Thyroid gland (tissue), 4 donors: ENCODE data around the gene CEP135. TPM values are rescaled to one million over a fixed set of nuclear protein-coding genes. Genes with fewer than 3 reads are reported as not detected.

Experiments used
- DNase-seq, 2 donors: peaks; one replicate each; pipeline ENCODE4 v3.0.0-alpha.2; 2019
- H3K27ac ChIP-seq, 3 donors: fragments of 200-600 bp; sonication (generic); 1 replicate in 2 of 3; 2 replicates in 1 of 3; pipeline ENCODE4 v1.5.1; 2016 to 2019; ENCODE audit warnings: mild to moderate bottlenecking in 1 of 3, moderate library complexity in 1 of 3
- H3K27me3 ChIP-seq: fragments of 200-600 bp; sonication (generic); one replicate; pipeline ENCODE4 v1.5.1; 2019
- H3K36me3 ChIP-seq, 2 donors: fragments of 200-600 bp; sonication (generic); one replicate each; pipeline ENCODE4 v1.5.1; 2016 to 2019
- H3K4me1 ChIP-seq, 2 donors: fragments of 200-600 bp; sonication (generic); one replicate each; pipeline ENCODE4 v1.5.1; 2017 to 2019
- H3K4me3 ChIP-seq, 3 donors: fragments of 200-600 bp; sonication (generic); replicated peaks in 1 of 3; 1 replicate in 2 of 3; 2 replicates in 1 of 3; pipeline ENCODE4 v1.5.1; 2016; ENCODE audit warnings: mild to moderate bottlenecking in 1 of 3
- H3K9me3 ChIP-seq: fragments of 200-600 bp; sonication (generic); one replicate; pipeline ENCODE4 v1.5.1; 2017
- POLR2A ChIP-seq, 2 donors: fragments of 450-650 bp; IDR thresholded peaks; one replicate each; pipeline ENCODE4 v1.6.1; 2017; ENCODE audit warnings: antibody characterized with exemption in 2 of 2, mild to moderate bottlenecking in 2 of 2, moderate library complexity in 1 of 2
- WGBS, 2 donors: methylation state at CpG; one replicate each; pipeline ENCODE4 v1.1.5; 2017; 5-methylcytosine and 5-hydroxymethylcytosine counted together
- intact Hi-C: fragments of 100-400 bp; cut with DNase I; formaldehyde crosslinking; loops from one replicate; pipeline ENCODE4 v1.15.1; 2023
- total RNA-seq, 4 donors: library from RNA; depleted of rRNA; stranded (reverse); fragments of >200 nt; gene quantifications; one replicate each; pipeline ENCODE4 v1.2.3, GENCODE V29; 2016
- TF ChIP-seq, protein P1 (sequence below), 6 experiments: fragments of 200-600 bp in 3 of 6; fragments of 450-650 bp in 3 of 6; sonication (generic) in 3 of 6; IDR thresholded peaks; one replicate each; pipeline ENCODE4 v1.5.1; 2016 to 2019; ENCODE audit warnings: antibody characterized with exemption in 6 of 6, mild to moderate bottlenecking in 2 of 6, inconsistent platforms in 1 of 6, moderate library complexity in 1 of 6

The CEP135 gene
- total RNA-seq, 4 donors from 2014 or later = 5.3 to 21.1 (median 10.1) TPM

DNA sequence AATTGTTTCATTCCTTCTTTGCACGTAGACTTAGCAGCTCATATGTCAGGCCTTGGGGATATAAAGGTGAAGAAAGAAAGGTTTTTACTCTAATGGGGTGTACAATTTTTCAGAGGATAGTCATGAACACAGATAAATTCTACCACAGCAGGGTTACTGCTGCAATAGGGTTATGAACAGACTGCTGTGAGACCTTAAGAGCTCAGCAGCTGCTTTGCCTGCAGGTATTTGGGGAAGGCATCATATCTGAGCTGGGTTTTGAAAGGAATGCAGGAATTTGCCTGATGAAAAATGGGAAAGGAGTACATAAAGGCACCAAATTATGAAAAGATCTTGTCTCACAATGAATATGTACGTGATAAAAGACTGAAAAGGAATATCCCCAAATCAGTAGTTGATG, 128.9 kb downstream of the CEP135 start:
- Histone ChIP-seq H3K4me1 (no peaks in the 10 kb centered on the region), H3K9me3 (no peaks in the 10 kb centered on the region), H3K27ac (no peak overlapping the region), H3K27me3 (no peaks in the 10 kb centered on the region), H3K36me3 (no peaks in the 10 kb centered on the region), H3K4me3 (no peak overlapping the region)
- TF ChIP-seq, protein P1, sequence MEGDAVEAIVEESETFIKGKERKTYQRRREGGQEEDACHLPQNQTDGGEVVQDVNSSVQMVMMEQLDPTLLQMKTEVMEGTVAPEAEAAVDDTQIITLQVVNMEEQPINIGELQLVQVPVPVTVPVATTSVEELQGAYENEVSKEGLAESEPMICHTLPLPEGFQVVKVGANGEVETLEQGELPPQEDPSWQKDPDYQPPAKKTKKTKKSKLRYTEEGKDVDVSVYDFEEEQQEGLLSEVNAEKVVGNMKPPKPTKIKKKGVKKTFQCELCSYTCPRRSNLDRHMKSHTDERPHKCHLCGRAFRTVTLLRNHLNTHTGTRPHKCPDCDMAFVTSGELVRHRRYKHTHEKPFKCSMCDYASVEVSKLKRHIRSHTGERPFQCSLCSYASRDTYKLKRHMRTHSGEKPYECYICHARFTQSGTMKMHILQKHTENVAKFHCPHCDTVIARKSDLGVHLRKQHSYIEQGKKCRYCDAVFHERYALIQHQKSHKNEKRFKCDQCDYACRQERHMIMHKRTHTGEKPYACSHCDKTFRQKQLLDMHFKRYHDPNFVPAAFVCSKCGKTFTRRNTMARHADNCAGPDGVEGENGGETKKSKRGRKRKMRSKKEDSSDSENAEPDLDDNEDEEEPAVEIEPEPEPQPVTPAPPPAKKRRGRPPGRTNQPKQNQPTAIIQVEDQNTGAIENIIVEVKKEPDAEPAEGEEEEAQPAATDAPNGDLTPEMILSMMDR (IDR thresholded peaks at IDR 0.05) = no peak
- TF ChIP-seq POLR2A (IDR thresholded peaks at IDR 0.05) = no peak
- intact Hi-C loops = no loop called here
- WGBS, 2 donors = 94 to 95% methylated on average over 2 of the region's 2 CpGs
- no peak for DNase-seq

DNA sequence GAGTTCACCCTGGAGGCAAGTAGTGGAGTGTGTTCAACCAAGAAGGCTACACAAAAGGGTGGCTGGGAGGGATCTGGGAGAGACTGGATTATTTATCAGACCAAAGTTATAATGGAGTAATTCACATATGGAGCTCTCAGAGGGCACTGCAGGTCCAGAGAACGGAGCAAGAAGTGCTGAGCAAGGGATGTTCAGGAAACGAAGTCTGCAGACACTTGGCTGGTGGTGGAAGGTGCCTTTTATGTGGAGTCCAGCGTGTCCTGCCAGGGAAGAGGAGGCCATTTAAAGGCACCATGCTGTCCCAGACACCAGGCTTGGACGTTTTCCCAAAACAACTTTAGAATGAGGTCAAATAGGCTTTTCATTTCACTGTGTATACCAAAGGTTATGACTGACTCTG, 130.1 kb downstream of the CEP135 start:
- no peak for DNase-seq
- Histone ChIP-seq H3K9me3 (no peaks in the 10 kb centered on the region), H3K27ac (no peak overlapping the region), H3K4me1 (no peaks in the 10 kb centered on the region), H3K27me3 (no peaks in the 10 kb centered on the region), H3K36me3 (no peaks in the 10 kb centered on the region), H3K4me3 (no peak overlapping the region)
- intact Hi-C loops = no loop called here
- 61 to 79% methylated on average over 4 of the region's 4 CpGs for WGBS, 2 donors
- no peak for TF ChIP-seq POLR2A (IDR thresholded peaks at IDR 0.05)
- TF ChIP-seq, protein P1 (IDR thresholded peaks at IDR 0.05) = no peak

DNA sequence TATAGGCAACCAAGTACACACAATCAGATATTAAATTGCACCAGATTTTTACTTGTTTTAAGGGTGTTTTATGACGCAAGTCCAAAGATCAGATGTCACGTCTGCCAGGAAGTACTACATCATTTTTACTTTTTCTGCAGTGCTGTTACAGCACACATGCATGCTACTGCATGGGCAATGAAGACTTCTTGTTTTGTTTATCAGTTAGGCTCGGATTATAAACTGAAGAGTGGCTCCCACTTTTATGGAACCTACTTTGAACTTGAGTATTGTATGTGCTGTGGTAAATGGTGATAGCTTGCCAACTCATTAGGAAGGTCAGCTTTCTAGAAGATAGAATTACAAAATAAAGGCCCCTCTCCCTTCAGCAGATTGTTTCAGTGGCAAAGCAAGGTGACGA, 131.6 kb downstream of the CEP135 start:
- no peak for TF ChIP-seq POLR2A (IDR thresholded peaks at IDR 0.05)
- TF ChIP-seq, protein P1 (IDR thresholded peaks at IDR 0.05) = no peak
- H3K27ac ChIP-seq = no peak overlapping the region
- DNase-seq = no peak
- H3K36me3 ChIP-seq = no peaks in the 10 kb centered on the region
- 91 to 92% methylated on average over 4 of the region's 4 CpGs for WGBS, 2 donors
- no peaks in the 10 kb centered on the region for H3K27me3 ChIP-seq
- H3K9me3 ChIP-seq = no peaks in the 10 kb centered on the region
- intact Hi-C loops = no loop called here
- H3K4me1 ChIP-seq = no peaks in the 10 kb centered on the region
- no peak overlapping the region for H3K4me3 ChIP-seq

- no peaks in the 10 kb centered on the region for H3K27me3 ChIP-seq
- no peaks in the 10 kb centered on the region for H3K4me1 ChIP-seq
- no peaks in the 10 kb centered on the region for H3K9me3 ChIP-seq
- intact Hi-C loops = no loop called here
- no peak for TF ChIP-seq POLR2A (IDR thresholded peaks at IDR 0.05)
- TF ChIP-seq, protein P1 (IDR thresholded peaks at IDR 0.05) = no peak
- H3K4me3 ChIP-seq = no peak overlapping the region
- no peak overlapping the region for H3K27ac ChIP-seq
- no peak for DNase-seq
- H3K36me3 ChIP-seq = no peaks in the 10 kb centered on the region
These were observed 134.1 kb downstream of the CEP135 start for GRCh38 chr4:56082829-56083228.

Other genes with a start within 250 kb of the CEP135 start
- gene EXOC1L, start 129.2 kb upstream of the CEP135 start, total RNA-seq = not detected
- gene EXOC1, start 95.3 kb upstream of the CEP135 start, total RNA-seq = 10 to 100 TPM; 32.9 to 38.3 (median 34.5) TPM